ENCODE measurements around the gene PLOD2.

DNA sequence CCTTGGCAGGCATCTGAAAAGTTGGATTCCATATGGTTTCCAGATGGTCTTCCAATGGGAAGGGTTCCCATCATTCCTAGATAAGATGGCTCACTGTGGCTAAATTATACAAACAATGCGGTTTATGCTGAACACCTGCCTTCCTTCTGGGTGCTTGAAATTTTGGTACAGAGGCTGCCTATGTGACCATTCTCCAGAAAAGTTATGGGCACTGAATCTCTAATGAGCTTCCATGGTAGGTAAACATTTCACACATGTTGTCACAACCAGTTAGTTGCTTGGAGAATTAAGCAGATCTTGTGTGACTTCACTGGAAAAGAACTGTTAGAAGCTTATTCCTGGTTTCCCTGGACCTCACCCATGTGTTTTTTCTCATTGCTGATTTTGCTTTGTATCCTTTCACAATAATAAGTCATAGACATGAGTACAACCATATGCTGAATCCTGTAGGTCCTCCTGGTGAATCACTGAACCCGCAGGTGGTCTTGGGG lies 30.1 kb downstream of the PLOD2 start:
- no peak for TF ChIP-seq CTCF (conservative IDR thresholded peaks at IDR 0.05; ENCODE audit: low read depth, low read length)
- no peak for TF ChIP-seq POLR2A (IDR thresholded peaks at IDR 0.05; ENCODE audit: low read depth, low read length)
- TF ChIP-seq, protein P1, sequence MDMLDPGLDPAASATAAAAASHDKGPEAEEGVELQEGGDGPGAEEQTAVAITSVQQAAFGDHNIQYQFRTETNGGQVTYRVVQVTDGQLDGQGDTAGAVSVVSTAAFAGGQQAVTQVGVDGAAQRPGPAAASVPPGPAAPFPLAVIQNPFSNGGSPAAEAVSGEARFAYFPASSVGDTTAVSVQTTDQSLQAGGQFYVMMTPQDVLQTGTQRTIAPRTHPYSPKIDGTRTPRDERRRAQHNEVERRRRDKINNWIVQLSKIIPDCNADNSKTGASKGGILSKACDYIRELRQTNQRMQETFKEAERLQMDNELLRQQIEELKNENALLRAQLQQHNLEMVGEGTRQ (IDR thresholded peaks at IDR 0.05; ENCODE audit: low read depth, low read length) = no peak
- no peak for TF ChIP-seq SMC3 (IDR thresholded peaks at IDR 0.05; ENCODE audit: low read depth, low read length)
- TF ChIP-seq MAZ (IDR thresholded peaks at IDR 0.05; ENCODE audit: borderline replicate concordance, low read depth, low read length) = no peak
- no peak for TF ChIP-seq RCOR1 (IDR thresholded peaks at IDR 0.05; ENCODE audit: insufficient replicate concordance, low read length)

Data from IMR-90 (cell line).